HepG2 (cell line): ENCODE measurements around the gene MSI2. TPM values are rescaled to one million over a fixed set of nuclear protein-coding genes. Genes with fewer than 3 reads are reported as not detected.

Source experiments
- CEBPG ChIP-seq: IDR thresholded peaks from 2 replicates; pipeline ENCODE4 v1.6.1; 2016
- EED ChIP-seq: sonication (generic); formaldehyde crosslinking; IDR thresholded peaks from 2 replicates; pipeline ENCODE4 v1.5.0; 2020; ENCODE audit warnings: mild to moderate bottlenecking, missing genetic modification reagents
- FOSL2 ChIP-seq: sonication (generic); formaldehyde crosslinking; IDR thresholded peaks from 2 replicates; pipeline ENCODE4 v1.4.0; 2020; ENCODE audit warnings: missing genetic modification reagents
- HNF4A ChIP-seq: sonication (generic); formaldehyde crosslinking; IDR thresholded peaks from 2 replicates; pipeline ENCODE4 v1.4.0; 2020; ENCODE audit warnings: missing genetic modification reagents
- KLF13 ChIP-seq: sonication (generic); formaldehyde crosslinking; IDR thresholded peaks from 2 replicates; pipeline ENCODE4 v1.4.0; 2020; ENCODE audit warnings: mild to moderate bottlenecking, missing genetic modification reagents
- MED13 ChIP-seq: sonication (generic); formaldehyde crosslinking; IDR thresholded peaks from 2 replicates; pipeline ENCODE4 v1.5.0; 2020; ENCODE audit warnings: missing genetic modification reagents
- MEIS2 ChIP-seq: sonication (generic); formaldehyde crosslinking; IDR thresholded peaks from 2 replicates; pipeline ENCODE4 v1.9.0; 2021; ENCODE audit warnings: mild to moderate bottlenecking, missing genetic modification reagents
- MLXIP ChIP-seq: sonication (generic); formaldehyde crosslinking; IDR thresholded peaks from 2 replicates; pipeline ENCODE4 v1.9.0; 2021; ENCODE audit warnings: missing genetic modification reagents, borderline replicate concordance
- NR2F6 ChIP-seq, 2 experiments: IDR thresholded peaks; 2 replicates each; pipeline ENCODE4 v1.6.1; 2016; ENCODE audit warnings: antibody characterized with exemption in 1 of 2, mild to moderate bottlenecking in 1 of 2
- POGK ChIP-seq: sonication (generic); formaldehyde crosslinking; conservative IDR thresholded peaks from 2 replicates; pipeline ENCODE4 v1.8.0; 2022; ENCODE audit warnings: mild to moderate bottlenecking, moderate library complexity, missing genetic modification reagents
- RBAK ChIP-seq: sonication (generic); formaldehyde crosslinking; IDR thresholded peaks from 2 replicates; pipeline ENCODE4 v1.5.1; 2020; ENCODE audit warnings: mild to moderate bottlenecking, missing genetic modification reagents
- RFXAP ChIP-seq: sonication (generic); formaldehyde crosslinking; IDR thresholded peaks from 2 replicates; pipeline ENCODE4 v1.4.0; 2020; ENCODE audit warnings: missing genetic modification reagents, borderline replicate concordance
- SOX5 ChIP-seq: IDR thresholded peaks from 2 replicates; pipeline ENCODE4 v1.6.1; 2016; ENCODE audit warnings: borderline replicate concordance
- THRA ChIP-seq: sonication (generic); formaldehyde crosslinking; IDR thresholded peaks from 2 replicates; pipeline ENCODE4 v1.4.0; 2020; ENCODE audit warnings: missing genetic modification reagents, borderline replicate concordance
- ZBTB33 ChIP-seq: sonication (generic); formaldehyde crosslinking; IDR thresholded peaks from 2 replicates; pipeline ENCODE4 v1.4.0; 2020; ENCODE audit warnings: missing genetic modification reagents
- ZBTB7B ChIP-seq: sonication (generic); formaldehyde crosslinking; IDR thresholded peaks from 2 replicates; pipeline ENCODE4 v1.4.0; 2020; ENCODE audit warnings: missing genetic modification reagents
- ZFP90 ChIP-seq: sonication (generic); formaldehyde crosslinking; IDR thresholded peaks from 2 replicates; pipeline ENCODE4 v1.8.0; 2022; ENCODE audit warnings: missing genetic modification reagents, mild to moderate bottlenecking, inconsistent platforms, borderline replicate concordance
- ZNF224 ChIP-seq: sonication (generic); formaldehyde crosslinking; IDR thresholded peaks from 2 replicates; pipeline ENCODE4 v1.5.0; 2020; ENCODE audit warnings: mild to moderate bottlenecking, missing genetic modification reagents
- ZNF331 ChIP-seq: sonication (generic); formaldehyde crosslinking; IDR thresholded peaks from 2 replicates; pipeline ENCODE4 v1.4.0; 2020; ENCODE audit warnings: missing genetic modification reagents
- ZNF501 ChIP-seq: sonication (generic); formaldehyde crosslinking; IDR thresholded peaks from 2 replicates; pipeline ENCODE4 v1.5.1; 2020; ENCODE audit warnings: mild to moderate bottlenecking, moderate library complexity, missing genetic modification reagents
- ZNF772 ChIP-seq: sonication (generic); formaldehyde crosslinking; IDR thresholded peaks from 2 replicates; pipeline ENCODE4 v1.5.0; 2020; ENCODE audit warnings: mild to moderate bottlenecking, missing genetic modification reagents
- polyA plus RNA-seq, 8 experiments: library from polyadenylated mRNA; depleted of rRNA in 3 of 8; stranded (reverse) in 7 of 8; unstranded in 1 of 8; fragments of >200 nt; fragmentation: Illumina TruSeq in 4 of 8; extraction: Trizol in 4 of 8; gene quantifications; 2 replicates each; pipeline versions ENCODE4 v1.2.1 to v1.2.3, GENCODE V29; 2011 to 2016; ENCODE audit warnings: low read depth in 4 of 8, missing spikeins in 1 of 8, mixed read lengths in 1 of 8; ENCODE audit not compliant: insufficient read depth in 1 of 8
- total RNA-seq, 5 experiments: library from RNA; depleted of rRNA; stranded (reverse); fragments of >200 nt; fragmentation: Illumina TruSeq; extraction: Trizol; gene quantifications; 2 replicates each; pipeline ENCODE4 v1.2.3, GENCODE V29; 2016; ENCODE audit warnings: low read depth in 1 of 5

The MSI2 gene
- total and polyA plus RNA-seq, 2 of the 13 experiments (the other 11 are each of a cell fraction or from before 2014, with no cell fraction given): 77.5 to 78.4 TPM

- TF ChIP-seq EED: peak; percentile 63; the same call in 1 of the 2 replicates
- no peak for TF ChIP-seq ZFP90 (CRISPR knock-in tag)
- TF ChIP-seq ZNF772 (CRISPR knock-in tag): 0 out of 2 replicates have a peak, but pooled peaks have one; percentile 38
- no peak for TF ChIP-seq MED13 (CRISPR knock-in tag)
- peak; percentile 28; the same call in 1 of the 2 replicates for TF ChIP-seq NR2F6 (IDR thresholded peaks at IDR 0.05)
- TF ChIP-seq NR2F6 (CRISPR knock-in tag; IDR thresholded peaks at IDR 0.05): peak; percentile 64
- TF ChIP-seq SOX5: 0 out of 2 replicates have a peak, but pooled peaks have one; percentile 23
- TF ChIP-seq ZBTB7B (CRISPR knock-in tag): peak; percentile 61; the same call in 1 of the 2 replicates
- TF ChIP-seq FOSL2 (CRISPR knock-in tag): 0 out of 2 replicates have a peak, but pooled peaks have one; percentile 32
- peak; percentile 81 for TF ChIP-seq ZBTB33 (CRISPR knock-in tag)
- peak; percentile 16; the same call in 1 of the 2 replicates for TF ChIP-seq HNF4A (CRISPR knock-in tag)
- no peak for TF ChIP-seq RBAK
- TF ChIP-seq CEBPG (CRISPR knock-in tag): peak; percentile 21; the same call in 1 of the 2 replicates
- TF ChIP-seq MLXIP (CRISPR knock-in tag): no peak
- TF ChIP-seq MEIS2: 0 out of 2 replicates have a peak, but pooled peaks have one; percentile 23
- peak; percentile 62; the same call in 1 of the 2 replicates for TF ChIP-seq ZNF501 (CRISPR knock-in tag)
- TF ChIP-seq RFXAP (CRISPR knock-in tag): 0 out of 2 replicates have a peak, but pooled peaks have one; percentile 28
- 0 out of 2 replicates have a peak, but pooled peaks have one; percentile 37 for TF ChIP-seq KLF13 (CRISPR knock-in tag)
- 0 out of 2 replicates have a peak, but pooled peaks have one; percentile 69 for TF ChIP-seq ZNF331 (CRISPR knock-in tag)
- TF ChIP-seq THRA (CRISPR knock-in tag): peak; percentile 33; the same call in 1 of the 2 replicates
- TF ChIP-seq ZNF224 (CRISPR knock-in tag): 0 out of 2 replicates have a peak, but pooled peaks have one; percentile 25
- no peak for TF ChIP-seq POGK
Measured at GRCh38 chr17:57671667-57672632, 415.6 kb downstream of the MSI2 start (continued).
